ENCODE data around the gene CWC25.

The CWC25 gene

GRCh38 chr17:38798614-38799500 lies 26.3 kb downstream of the CWC25 start:
- ATAC-seq, result peak; percentile 48
- peak; percentile 42; the same call in 1 of the 2 replicates for TF ChIP-seq ZFP3 (CRISPR knock-in tag; IDR thresholded peaks at IDR 0.05)
- no peak for TF ChIP-seq RARB (CRISPR knock-in tag; IDR thresholded peaks at IDR 0.05)

- ATAC-seq, result no peak
- TF ChIP-seq PPARA (CRISPR knock-in tag; IDR thresholded peaks at IDR 0.05; ENCODE audit: borderline replicate concordance), result no peak
- no peak for TF ChIP-seq SNAI2 (CRISPR knock-in tag; IDR thresholded peaks at IDR 0.05)
- TF ChIP-seq ZNF70 (CRISPR knock-in tag; IDR thresholded peaks at IDR 0.05), result no peak
- TF ChIP-seq ZNF8 (CRISPR knock-in tag; IDR thresholded peaks at IDR 0.05), result no peak
- TF ChIP-seq POU6F1 (CRISPR knock-in tag; IDR thresholded peaks at IDR 0.05; ENCODE audit: borderline replicate concordance, low read depth), result no peak
- no peak for TF ChIP-seq ISL1 (CRISPR knock-in tag; IDR thresholded peaks at IDR 0.05)
- no peak for TF ChIP-seq ZFP3 (CRISPR knock-in tag; IDR thresholded peaks at IDR 0.05)
- no peak for TF ChIP-seq CREB5 (CRISPR knock-in tag; IDR thresholded peaks at IDR 0.05; ENCODE audit: low read depth)
- TF ChIP-seq PATZ1 (CRISPR knock-in tag; IDR thresholded peaks at IDR 0.05; ENCODE audit: borderline replicate concordance), result no peak
- no peak for TF ChIP-seq TOX (CRISPR knock-in tag; IDR thresholded peaks at IDR 0.05; ENCODE audit: borderline replicate concordance)
- no peak for TF ChIP-seq TCF4 (CRISPR knock-in tag; IDR thresholded peaks at IDR 0.05; ENCODE audit: borderline replicate concordance)
- no peak for TF ChIP-seq RARB (CRISPR knock-in tag; IDR thresholded peaks at IDR 0.05)
- TF ChIP-seq TSHZ2 (CRISPR knock-in tag; IDR thresholded peaks at IDR 0.05), result no peak
- TF ChIP-seq ZC3H10 (CRISPR knock-in tag; IDR thresholded peaks at IDR 0.05), result no peak
- no peak for TF ChIP-seq ZFP30 (CRISPR knock-in tag; IDR thresholded peaks at IDR 0.05)
- no peak for TF ChIP-seq ESRRG (CRISPR knock-in tag; IDR thresholded peaks at IDR 0.05)
- no peak for TF ChIP-seq BACH2 (CRISPR knock-in tag; IDR thresholded peaks at IDR 0.05; ENCODE audit: borderline replicate concordance)
- no peak for TF ChIP-seq OSR1 (CRISPR knock-in tag; IDR thresholded peaks at IDR 0.05)
- TF ChIP-seq CSRNP3 (CRISPR knock-in tag; IDR thresholded peaks at IDR 0.05), result no peak
- TF ChIP-seq ARNTL (CRISPR knock-in tag; IDR thresholded peaks at IDR 0.05; ENCODE audit: borderline replicate concordance, low read depth), result no peak
Observed at GRCh38 chr17:38797828-38798227, 27.3 kb downstream of the CWC25 start.

- no peak for ATAC-seq
- TF ChIP-seq ZC3H10 (CRISPR knock-in tag; IDR thresholded peaks at IDR 0.05), result no peak
- TF ChIP-seq PPARA (CRISPR knock-in tag; IDR thresholded peaks at IDR 0.05; ENCODE audit: borderline replicate concordance), result no peak
- TF ChIP-seq POU6F1 (CRISPR knock-in tag; IDR thresholded peaks at IDR 0.05; ENCODE audit: borderline replicate concordance, low read depth), result no peak
- no peak for TF ChIP-seq TOX (CRISPR knock-in tag; IDR thresholded peaks at IDR 0.05; ENCODE audit: borderline replicate concordance)
- TF ChIP-seq TSHZ2 (CRISPR knock-in tag; IDR thresholded peaks at IDR 0.05), result no peak
- no peak for TF ChIP-seq SNAI2 (CRISPR knock-in tag; IDR thresholded peaks at IDR 0.05)
- no peak for TF ChIP-seq CSDC2 (CRISPR knock-in tag; IDR thresholded peaks at IDR 0.05)
- no peak for TF ChIP-seq BACH2 (CRISPR knock-in tag; IDR thresholded peaks at IDR 0.05; ENCODE audit: borderline replicate concordance)
Observed at GRCh38 chr17:38797158-38797490, 28.0 kb downstream of the CWC25 start.

Data from SK-N-SH treated with all-trans-retinoic acid at 6 μM for 48 hours (cell line).